Tibial nerve (tissue), 4 donors: ENCODE data around the gene KCNH8.

Experiments used
- EP300 ChIP-seq, 2 donors: sonication (generic); formaldehyde crosslinking; IDR thresholded peaks; one replicate each; pipeline ENCODE4 v1.6.1; 2017; ENCODE audit warnings: antibody characterized with exemption in 2 of 2, mild to moderate bottlenecking in 1 of 2
- TF ChIP-seq, protein P1 (sequence below), 5 experiments: fragments of 200-600 bp in 3 of 5; fragments of 450-650 bp in 2 of 5; sonication (generic) in 3 of 5; IDR thresholded peaks; one replicate each; pipeline ENCODE4 v1.5.1; 2016 to 2019; ENCODE audit warnings: antibody characterized with exemption in 5 of 5, mild to moderate bottlenecking in 3 of 5, moderate library complexity in 2 of 5

- TF ChIP-seq, protein P1, sequence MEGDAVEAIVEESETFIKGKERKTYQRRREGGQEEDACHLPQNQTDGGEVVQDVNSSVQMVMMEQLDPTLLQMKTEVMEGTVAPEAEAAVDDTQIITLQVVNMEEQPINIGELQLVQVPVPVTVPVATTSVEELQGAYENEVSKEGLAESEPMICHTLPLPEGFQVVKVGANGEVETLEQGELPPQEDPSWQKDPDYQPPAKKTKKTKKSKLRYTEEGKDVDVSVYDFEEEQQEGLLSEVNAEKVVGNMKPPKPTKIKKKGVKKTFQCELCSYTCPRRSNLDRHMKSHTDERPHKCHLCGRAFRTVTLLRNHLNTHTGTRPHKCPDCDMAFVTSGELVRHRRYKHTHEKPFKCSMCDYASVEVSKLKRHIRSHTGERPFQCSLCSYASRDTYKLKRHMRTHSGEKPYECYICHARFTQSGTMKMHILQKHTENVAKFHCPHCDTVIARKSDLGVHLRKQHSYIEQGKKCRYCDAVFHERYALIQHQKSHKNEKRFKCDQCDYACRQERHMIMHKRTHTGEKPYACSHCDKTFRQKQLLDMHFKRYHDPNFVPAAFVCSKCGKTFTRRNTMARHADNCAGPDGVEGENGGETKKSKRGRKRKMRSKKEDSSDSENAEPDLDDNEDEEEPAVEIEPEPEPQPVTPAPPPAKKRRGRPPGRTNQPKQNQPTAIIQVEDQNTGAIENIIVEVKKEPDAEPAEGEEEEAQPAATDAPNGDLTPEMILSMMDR (IDR thresholded peaks at IDR 0.05) = no peak
- no peak for TF ChIP-seq EP300 (IDR thresholded peaks at IDR 0.05)
Observed at GRCh38 chr3:19250959-19251610, 102.8 kb downstream of the KCNH8 start.
